Panc1 (cell line): Measurements from ENCODE around the gene BRD3. TPM values are rescaled to one million over a fixed set of nuclear protein-coding genes. Genes with fewer than 3 reads are reported as not detected.

Experiments
- ATAC-seq: fragments of 200-7000 bp; cut with Tn5 transposase; 2 replicates; pipeline ENCODE4 v1.9.1; 2020; ENCODE audit warnings: mild to moderate bottlenecking, moderate library complexity
- BruUV-seq: library from RNA; stranded (reverse); fragments of 400-500 nt; replicated peaks from 2 replicates; lab custom pipeline; 2021; lab: Mats Ljungman, UMichigan
- CTCF ChIA-PET: fragments of 300-600 bp; sonication (Branson Sonifier 250); formaldehyde crosslinking; loops from one replicate; lab custom pipeline; 2022; ENCODE audit warnings: antibody characterized with exemption; lab: Charles Lee
- POLR2A ChIA-PET: fragments of 300-600 bp; sonication (Branson Sonifier 250); formaldehyde crosslinking; loops from one replicate; lab custom pipeline; 2022; ENCODE audit warnings: antibody characterized with exemption; lab: Charles Lee
- DNase-seq: peaks from one replicate; pipeline ENCODE4 v3.0.0-alpha.2; 2010; ENCODE audit warnings: low read depth, low spot score
- H3K27ac ChIP-seq: 2 replicates; pipeline ENCODE4 v1.5.1; 2011; ENCODE audit warnings: mild to moderate bottlenecking, low read length, inconsistent platforms
- H3K27me3 ChIP-seq: fragments of 200-500 bp; sonication (Bioruptor generic); 2 replicates; pipeline ENCODE4 v1.6.0; 2014; ENCODE audit warnings: low read length, inconsistent platforms; ENCODE audit not compliant: control insufficient read depth, insufficient read depth
- H3K36me3 ChIP-seq: fragments of 200-500 bp; sonication (Bioruptor generic); 2 replicates; pipeline ENCODE4 v1.5.1; 2014; ENCODE audit warnings: inconsistent platforms, mild to moderate bottlenecking, low read length, moderate library complexity; ENCODE audit not compliant: control insufficient read depth, insufficient read depth
- H3K4me1 ChIP-seq: 2 replicates; pipeline ENCODE4 v1.5.1; 2011; ENCODE audit warnings: inconsistent platforms, mild to moderate bottlenecking, low read length, moderate library complexity; ENCODE audit not compliant: control insufficient read depth, insufficient read depth
- H3K4me3 ChIP-seq, 2 experiments: 2 replicates each; pipeline ENCODE4 v1.5.1; 2011 to 2012; ENCODE audit warnings: low read depth in 2 of 2, low read length in 2 of 2, mild to moderate bottlenecking in 2 of 2, inconsistent platforms in 1 of 2, moderate library complexity in 1 of 2
- H3K9me3 ChIP-seq: fragments of 200-500 bp; sonication (Bioruptor generic); 2 replicates; pipeline ENCODE4 v1.5.1; 2014; ENCODE audit warnings: low read depth, mild to moderate bottlenecking, inconsistent platforms, low read length, moderate library complexity; ENCODE audit not compliant: control insufficient read depth, insufficient read depth
- CTCF ChIP-seq: fragments of 450-650 bp; IDR thresholded peaks from 2 replicates; pipeline ENCODE4 v1.5.1; 2017; ENCODE audit warnings: mild to moderate bottlenecking
- POLR2AphosphoS5 ChIP-seq: IDR thresholded peaks from 2 replicates; pipeline ENCODE4 v1.6.1; 2012; ENCODE audit warnings: mild to moderate bottlenecking, low read depth, low read length, moderate library complexity
- REST ChIP-seq, 2 experiments: IDR thresholded peaks; 2 replicates each; pipeline ENCODE4 v1.6.1; 2011 to 2012; ENCODE audit warnings: low read depth in 2 of 2, control low read depth in 1 of 2, low read length in 1 of 2, mild to moderate bottlenecking in 1 of 2, moderate library complexity in 1 of 2; ENCODE audit not compliant: insufficient read depth in 1 of 2
- SIN3A ChIP-seq: IDR thresholded peaks from 2 replicates; pipeline ENCODE4 v1.6.1; 2012; ENCODE audit warnings: low read depth, mild to moderate bottlenecking, low read length, moderate library complexity, borderline replicate concordance; ENCODE audit not compliant: insufficient read depth
- TCF7L2 ChIP-seq: IDR thresholded peaks from 2 replicates; pipeline ENCODE4 v1.6.1; 2011; ENCODE audit warnings: mild to moderate bottlenecking, low read depth, low read length, inconsistent platforms
- in situ Hi-C: cut with HindIII; loops from 2 replicates; pipeline ENCODE4 v1.10.0; 2016; ENCODE audit warnings: low sequenced_read_pairs, low pct_unique_long_range_greater_than_20kb
- intact Hi-C: fragments of 100-400 bp; cut with micrococcal nuclease; formaldehyde crosslinking; loops from one replicate; pipeline ENCODE4 v1.10.0; 2022; ENCODE audit not compliant: unreplicated experiment
- total RNA-seq: library from RNA; stranded (reverse); gene quantifications from one replicate; pipeline ENCODE4 v1.2.1, GENCODE V29; 2021; ENCODE audit not compliant: unreplicated experiment

Gene BRD3
- total RNA-seq, 1 experiment from 2014 or later, result 27.6 TPM

GRCh38 chr9:134054891-134055811 is 12.7 kb downstream of the BRD3 start:
- ChIA-PET CTCF (no interaction called here), POLR2A (no interaction called here)
- TF ChIP-seq SIN3A (no peak), POLR2AphosphoS5 (no peak)
- no TSS peak for BruUV-seq
- in situ Hi-C loops (no loop called here), intact Hi-C loops (no loop called here)
- DNase-seq (no peak), ATAC-seq (no peak)
- Histone ChIP-seq H3K4me1 (peaks cover 2% of the 10 kb centered on the region; the same call in 1 of the 2 replicates), H3K4me3 (no peak overlapping the region), H3K36me3 (no peaks in the 10 kb centered on the region), H3K27me3 (no peaks in the 10 kb centered on the region), H3K9me3 (no peaks in the 10 kb centered on the region), H3K27ac (no peak overlapping the region)

- no peak overlapping the region for H3K27ac ChIP-seq
- no peaks in the 10 kb centered on the region for H3K9me3 ChIP-seq
- intact Hi-C loops (no loop called here), in situ Hi-C loops (no loop called here)
- BruUV-seq, result no TSS peak
- ChIA-PET CTCF (interaction anchor here (0.7 kb wide), 1 partner anchor 28 kb away, joined by 4 read pairs; no protein-coding TSS in a partner anchor), POLR2A (no interaction called here)
- no peak overlapping the region for H3K4me3 ChIP-seq
- no peaks in the 10 kb centered on the region for H3K36me3 ChIP-seq
- no peaks in the 10 kb centered on the region for H3K27me3 ChIP-seq
- TF ChIP-seq SIN3A, result no peak
- no peak for TF ChIP-seq TCF7L2
- no peak for TF ChIP-seq REST (IDR thresholded peaks at IDR 0.05; ENCODE audit: insufficient read depth in 1 of 2, low read depth in 2 of 2, low read length in 1 of 2)
- no peak for TF ChIP-seq CTCF
- TF ChIP-seq POLR2AphosphoS5, result no peak
- no peak for DNase-seq
- no peak for ATAC-seq
- peaks cover 2% of the 10 kb centered on the region; the same call in 1 of the 2 replicates for H3K4me1 ChIP-seq
These were observed 13.7 kb downstream of the BRD3 start for GRCh38 chr9:134053941-134054761.
